SK-N-SH (cell line): ENCODE results near the gene BCAR3. TPM values are rescaled to one million over a fixed set of nuclear protein-coding genes. Genes with fewer than 3 reads are reported as not detected.
A peak's percentile ranks its signal among the peaks of the same experiment; 100 is the strongest.

Experiments used
- CTCF ChIA-PET: fragments of 300-600, 350-600 bp; formaldehyde crosslinking; extraction: SDS; loops from one replicate; lab custom pipeline; 2021; lab: Yijun Ruan, JAX
- POLR2A ChIA-PET: fragments of 350-600 bp; sonication (Branson Sonifier 250); formaldehyde crosslinking; extraction: SDS; loops from one replicate; lab custom pipeline; 2020; ENCODE audit warnings: antibody characterized with exemption, inconsistent platforms; lab: Yijun Ruan, JAX
- DNase-seq: peaks from one replicate; pipeline ENCODE4 v3.0.0; 2012
- H2AFZ ChIP-seq: fragments of 200-600 bp; sonication (generic); 2 replicates; pipeline ENCODE4 v1.8.1; 2016; ENCODE audit warnings: antibody characterized with exemption, mild to moderate bottlenecking, low read depth
- H3F3A ChIP-seq: fragments of 200-600 bp; sonication (generic); replicated peaks from 2 replicates; pipeline ENCODE3; 2016; ENCODE audit warnings: antibody characterized with exemption, mild to moderate bottlenecking; ENCODE audit not compliant: insufficient read depth
- H3K27ac ChIP-seq, 2 experiments: fragments of 200-500 bp in 1 of 2; fragments of 200-600 bp in 1 of 2; sonication (Bioruptor generic) in 1 of 2; sonication (generic), shearing (Covaris generic) in 1 of 2; 2 replicates each; pipeline versions ENCODE4 v1.5.1 to v1.6.1; 2014 to 2016; ENCODE audit warnings: low read depth in 2 of 2, inconsistent platforms in 1 of 2, low read length in 1 of 2, mild to moderate bottlenecking in 1 of 2, mixed read lengths in 1 of 2
- H3K27me3 ChIP-seq: fragments of 200-600 bp; sonication (generic), shearing (Covaris generic); 2 replicates; pipeline ENCODE4 v1.6.1; 2016; ENCODE audit warnings: mixed run types; ENCODE audit not compliant: insufficient read depth
- H3K36me3 ChIP-seq, 2 experiments: fragments of 200-500 bp in 1 of 2; fragments of 200-600 bp in 1 of 2; sonication (Bioruptor generic) in 1 of 2; sonication (generic) in 1 of 2; replicated peaks in 1 of 2; 2 replicates each; pipeline versions ENCODE3 to v1.5.1; 2014 to 2016; ENCODE audit warnings: low read length in 1 of 2, mild to moderate bottlenecking in 1 of 2; ENCODE audit not compliant: insufficient read depth in 2 of 2, control insufficient read depth in 1 of 2
- H3K4me1 ChIP-seq, 2 experiments: fragments of 200-500 bp in 1 of 2; fragments of 200-600 bp in 1 of 2; sonication (Bioruptor generic) in 1 of 2; sonication (generic), shearing (Covaris generic) in 1 of 2; 2 replicates each; pipeline versions ENCODE4 v1.5.1 to v1.6.1; 2014 to 2016; ENCODE audit warnings: low read depth in 1 of 2, low read length in 1 of 2, mixed run types in 1 of 2; ENCODE audit not compliant: insufficient read depth in 2 of 2, control insufficient read depth in 1 of 2
- H3K4me2 ChIP-seq: fragments of 200-600 bp; sonication (generic), shearing (Covaris generic); 2 replicates; pipeline ENCODE4 v1.6.1; 2017; ENCODE audit warnings: mixed run types
- H3K4me3 ChIP-seq, 2 experiments: fragments of 200-500 bp in 1 of 2; fragments of 200-600 bp in 1 of 2; sonication (Bioruptor generic) in 1 of 2; sonication (generic), shearing (Covaris generic) in 1 of 2; 2 replicates each; pipeline versions ENCODE4 v1.5.1 to v1.8.1; 2014 to 2016; ENCODE audit warnings: low read depth in 2 of 2, inconsistent platforms in 1 of 2, low read length in 1 of 2, mild to moderate bottlenecking in 1 of 2, mixed read lengths in 1 of 2, moderate library complexity in 1 of 2
- H3K79me2 ChIP-seq: fragments of 200-600 bp; sonication (generic); 2 replicates; pipeline ENCODE4 v1.8.1; 2017; ENCODE audit warnings: mild to moderate bottlenecking; ENCODE audit not compliant: insufficient read depth
- H3K9ac ChIP-seq: fragments of 200-600 bp; sonication (generic); 2 replicates; pipeline ENCODE4 v1.6.1; 2017; ENCODE audit warnings: mixed run types
- H3K9me2 ChIP-seq: fragments of 200-600 bp; sonication (generic); 2 replicates; pipeline ENCODE4 v1.6.1; 2017; ENCODE audit warnings: mixed run types
- H3K9me3 ChIP-seq: fragments of 200-600 bp; sonication (generic); 2 replicates; pipeline ENCODE4 v1.6.1; 2017; ENCODE audit warnings: mixed run types, mild to moderate bottlenecking, moderate library complexity
- H4K20me1 ChIP-seq: fragments of 200-600 bp; sonication (generic); 2 replicates; pipeline ENCODE4 v1.6.1; 2017; ENCODE audit warnings: mild to moderate bottlenecking, mixed run types; ENCODE audit not compliant: insufficient read depth
- EP300 ChIP-seq, 2 experiments: IDR thresholded peaks; 2 replicates each; pipeline versions ENCODE4 v1.4.0 to v1.6.1; 2012; ENCODE audit warnings: borderline replicate concordance in 1 of 2, low read depth in 1 of 2, low read length in 1 of 2
- EZH2phosphoT487 ChIP-seq: fragments of 200-600 bp; sonication (generic); IDR thresholded peaks from 2 replicates; pipeline ENCODE4 v1.6.1; 2017; ENCODE audit warnings: low read depth, mixed run types, mild to moderate bottlenecking, antibody characterized with exemption, moderate library complexity, borderline replicate concordance
- FOSL2 ChIP-seq: IDR thresholded peaks from 2 replicates; pipeline ENCODE4 v1.4.0; 2012; ENCODE audit warnings: low read depth, mild to moderate bottlenecking, moderate library complexity, borderline replicate concordance
- FOXJ3 ChIP-seq: sonication (generic); formaldehyde crosslinking; IDR thresholded peaks from 2 replicates; pipeline ENCODE4 v1.5.1; 2020; ENCODE audit warnings: mild to moderate bottlenecking, missing genetic modification reagents
- FOXM1 ChIP-seq: IDR thresholded peaks from 2 replicates; pipeline ENCODE4 v1.4.0; 2012; ENCODE audit warnings: low read depth, mild to moderate bottlenecking
- GABPA ChIP-seq: IDR thresholded peaks from 2 replicates; pipeline ENCODE4 v1.4.0; 2012; ENCODE audit warnings: low read depth, mild to moderate bottlenecking
- GATA2 ChIP-seq: sonication (generic); formaldehyde crosslinking; IDR thresholded peaks from 2 replicates; pipeline ENCODE4 v1.5.0; 2020; ENCODE audit warnings: mild to moderate bottlenecking, missing genetic modification reagents
- JUND ChIP-seq: IDR thresholded peaks from 2 replicates; pipeline ENCODE4 v1.4.0; 2012
- MXI1 ChIP-seq: IDR thresholded peaks from 2 replicates; pipeline ENCODE4 v1.6.1; 2012; ENCODE audit warnings: mild to moderate bottlenecking, low read depth, low read length, improper control_type of control experiment
- NFIC ChIP-seq: IDR thresholded peaks from 2 replicates; pipeline ENCODE4 v1.4.0; 2012; ENCODE audit warnings: borderline replicate concordance
- POLR2AphosphoS5 ChIP-seq: IDR thresholded peaks from 2 replicates; pipeline ENCODE4 v1.6.1; 2012; ENCODE audit warnings: low read depth, low read length
- RFX5 ChIP-seq: IDR thresholded peaks from 2 replicates; pipeline ENCODE4 v1.6.1; 2012; ENCODE audit warnings: mild to moderate bottlenecking, improper control_type of control experiment, low read length
- RXRA ChIP-seq: IDR thresholded peaks from 2 replicates; pipeline ENCODE4 v1.4.0; 2012; ENCODE audit warnings: low read depth, mild to moderate bottlenecking, borderline replicate concordance
- SIN3A ChIP-seq: IDR thresholded peaks from 2 replicates; pipeline ENCODE4 v1.6.1; 2012; ENCODE audit warnings: low read depth, mild to moderate bottlenecking, low read length, moderate library complexity, borderline replicate concordance
- TCF12 ChIP-seq: IDR thresholded peaks from 2 replicates; pipeline ENCODE4 v1.4.0; 2012
- TEAD4 ChIP-seq: IDR thresholded peaks from 2 replicates; pipeline ENCODE4 v1.4.0; 2012; ENCODE audit warnings: mild to moderate bottlenecking, borderline replicate concordance; ENCODE audit not compliant: insufficient read depth
- YY1 ChIP-seq: IDR thresholded peaks from 2 replicates; pipeline ENCODE4 v1.4.0; 2012; ENCODE audit warnings: low read depth, mild to moderate bottlenecking
- WGBS: methylation state at CpG from one replicate; pipeline ENCODE4 v1.1.6; 2017; ENCODE audit warnings: low lambda C conversion rate; 5-methylcytosine and 5-hydroxymethylcytosine counted together
- polyA plus RNA-seq, 3 experiments: library from polyadenylated mRNA; depleted of rRNA; stranded (reverse); fragments of >200 nt; gene quantifications; 2 replicates each; pipeline ENCODE4 v1.2.3, GENCODE V29; 2012
- TF ChIP-seq, protein P1 (sequence below): fragments of 150-350 bp; IDR thresholded peaks from 2 replicates; pipeline ENCODE4 v1.6.1; 2016; ENCODE audit warnings: mild to moderate bottlenecking, low read depth, low read length
- TF ChIP-seq, protein P2 (sequence below): IDR thresholded peaks from 2 replicates; pipeline ENCODE4 v1.4.0; 2012; ENCODE audit warnings: low read depth, borderline replicate concordance

BCAR3 gene
- polyA plus RNA-seq, 1 of the 3 experiments (the other 2 are of a cell fraction) = 58.4 TPM

DNA sequence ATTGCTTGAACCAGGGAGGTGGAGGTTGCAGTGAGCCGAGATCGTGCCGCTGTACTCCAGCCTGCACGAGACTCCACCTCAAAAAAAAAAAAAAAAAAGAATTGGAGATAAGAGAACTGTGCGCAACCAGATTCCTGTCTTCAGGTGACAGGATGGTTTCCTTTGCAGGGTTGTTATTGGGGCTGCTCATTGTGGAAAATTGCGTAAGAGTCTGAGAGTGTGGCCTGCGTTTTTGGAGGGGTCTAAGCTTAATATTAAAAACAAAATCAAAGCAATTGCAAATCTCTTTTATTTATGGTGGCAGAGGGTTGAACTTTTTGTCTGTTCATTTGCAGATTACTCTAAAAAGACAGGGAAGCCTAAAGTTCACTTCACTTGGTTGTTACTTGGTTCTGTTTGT lies 36.0 kb upstream of the BCAR3 start:
- Histone ChIP-seq H3K4me1 (peaks cover 13 to 19% of the 10 kb centered on the region in 2 experiments; a peak in 3 of 4 replicates), H2AFZ (no peak overlapping the region), H3K27me3 (no peaks in the 10 kb centered on the region), H3F3A (peaks cover 5% of the 10 kb centered on the region), H3K36me3 (no peaks in the 10 kb centered on the region), H3K79me2 (no peaks in the 10 kb centered on the region), H3K27ac (no peak overlapping the region), H3K4me3 (no peak overlapping the region), H3K9me2 (no peaks in the 10 kb centered on the region), H3K9me3 (peaks cover 5% of the 10 kb centered on the region; the same call in 1 of the 2 replicates), H4K20me1 (no peaks in the 10 kb centered on the region), H3K9ac (no peak overlapping the region), H3K4me2 (no peak overlapping the region)
- ChIA-PET POLR2A (no interaction called here), CTCF (interaction anchor here (1.3 kb wide), 1 partner anchor 15 kb away, joined by 3 read pairs; no protein-coding TSS in a partner anchor)
- no peak for DNase-seq
- TF ChIP-seq SIN3A (no peak), RFX5 (no peak), EZH2phosphoT487 (no peak), MXI1 (no peak), TCF12 (no peak), GATA2 (CRISPR knock-in tag) (no peak), RXRA (no peak), FOXM1 (no peak), POLR2AphosphoS5 (no peak), TEAD4 (no peak), EP300 (IDR thresholded peaks at IDR 0.05; ENCODE audit: borderline replicate concordance in 1 of 2, low read depth in 1 of 2, low read length in 1 of 2) (no peak), JUND (no peak), GABPA (no peak), FOXJ3 (CRISPR knock-in tag) (no peak), NFIC (no peak), YY1 (no peak)
- TF ChIP-seq, protein P1, sequence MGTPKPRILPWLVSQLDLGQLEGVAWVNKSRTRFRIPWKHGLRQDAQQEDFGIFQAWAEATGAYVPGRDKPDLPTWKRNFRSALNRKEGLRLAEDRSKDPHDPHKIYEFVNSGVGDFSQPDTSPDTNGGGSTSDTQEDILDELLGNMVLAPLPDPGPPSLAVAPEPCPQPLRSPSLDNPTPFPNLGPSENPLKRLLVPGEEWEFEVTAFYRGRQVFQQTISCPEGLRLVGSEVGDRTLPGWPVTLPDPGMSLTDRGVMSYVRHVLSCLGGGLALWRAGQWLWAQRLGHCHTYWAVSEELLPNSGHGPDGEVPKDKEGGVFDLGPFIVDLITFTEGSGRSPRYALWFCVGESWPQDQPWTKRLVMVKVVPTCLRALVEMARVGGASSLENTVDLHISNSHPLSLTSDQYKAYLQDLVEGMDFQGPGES = no peak
- 91% methylated on average over 7 of the region's 7 CpGs for WGBS

DNA sequence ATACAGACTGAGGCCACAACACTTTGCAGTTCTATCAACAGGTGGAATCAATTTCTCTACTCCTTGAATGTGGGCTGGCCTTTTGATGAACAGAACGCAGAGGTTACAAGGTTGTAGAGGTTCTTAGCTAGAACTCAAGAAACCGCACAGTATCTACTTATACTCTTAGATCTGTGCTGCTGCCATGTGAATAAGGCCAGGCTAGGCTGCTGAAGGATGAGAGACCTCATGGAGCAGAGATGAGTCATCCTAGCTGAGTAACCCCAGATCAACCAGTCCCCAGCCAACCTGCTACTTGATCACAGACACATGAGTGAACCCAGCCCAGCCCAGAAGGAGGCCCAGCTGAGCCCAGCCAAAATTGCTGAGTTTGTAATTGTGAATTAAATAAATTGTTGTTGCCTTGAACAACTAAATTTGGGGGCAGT lies 35.3 kb upstream of the BCAR3 start:
- H3K4me2 ChIP-seq = no peak overlapping the region
- peaks cover 7% of the 10 kb centered on the region for H3F3A ChIP-seq
- H3K9me3 ChIP-seq = peaks cover 5% of the 10 kb centered on the region; the same call in 1 of the 2 replicates
- no peaks in the 10 kb centered on the region for H3K27me3 ChIP-seq
- H2AFZ ChIP-seq = no peak overlapping the region
- H3K36me3 ChIP-seq = no peaks in the 10 kb centered on the region
- DNase-seq = no peak
- ChIA-PET CTCF (interaction anchor here (1.0 to 1.8 kb wide), 3 partner anchors 11 to 21 kb away, joined by 3 to 5 read pairs (median 4); no protein-coding TSS in a partner anchor), POLR2A (no interaction called here)
- no peaks in the 10 kb centered on the region for H4K20me1 ChIP-seq
- no peak overlapping the region for H3K9ac ChIP-seq
- no peaks in the 10 kb centered on the region for H3K79me2 ChIP-seq
- H3K9me2 ChIP-seq = no peaks in the 10 kb centered on the region
- H3K27ac ChIP-seq = no peak overlapping the region
- peaks cover 7 to 13% of the 10 kb centered on the region in 2 experiments; a peak in 2 of 4 replicates for H3K4me1 ChIP-seq
- no peak overlapping the region for H3K4me3 ChIP-seq
- WGBS = 90% methylated on average over 2 of the region's 2 CpGs
- TF ChIP-seq FOSL2 (peak; percentile 32; the same call in 1 of the 2 replicates), JUND (0 out of 2 replicates have a peak, but pooled peaks have one; percentile 17)
- TF ChIP-seq, protein P2, sequence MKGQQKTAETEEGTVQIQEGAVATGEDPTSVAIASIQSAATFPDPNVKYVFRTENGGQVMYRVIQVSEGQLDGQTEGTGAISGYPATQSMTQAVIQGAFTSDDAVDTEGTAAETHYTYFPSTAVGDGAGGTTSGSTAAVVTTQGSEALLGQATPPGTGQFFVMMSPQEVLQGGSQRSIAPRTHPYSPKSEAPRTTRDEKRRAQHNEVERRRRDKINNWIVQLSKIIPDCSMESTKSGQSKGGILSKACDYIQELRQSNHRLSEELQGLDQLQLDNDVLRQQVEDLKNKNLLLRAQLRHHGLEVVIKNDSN = no peak
- TF ChIP-seq, all 33 proteins: peak for 2
